ENCODE measurements around the gene ZC3H10.
"Not testable (repeated sequence)": the region's sequence is repeated elsewhere in the genome, so short reads cannot be mapped to it uniquely, and the experiment has no call there.

ZC3H10 gene

DNA sequence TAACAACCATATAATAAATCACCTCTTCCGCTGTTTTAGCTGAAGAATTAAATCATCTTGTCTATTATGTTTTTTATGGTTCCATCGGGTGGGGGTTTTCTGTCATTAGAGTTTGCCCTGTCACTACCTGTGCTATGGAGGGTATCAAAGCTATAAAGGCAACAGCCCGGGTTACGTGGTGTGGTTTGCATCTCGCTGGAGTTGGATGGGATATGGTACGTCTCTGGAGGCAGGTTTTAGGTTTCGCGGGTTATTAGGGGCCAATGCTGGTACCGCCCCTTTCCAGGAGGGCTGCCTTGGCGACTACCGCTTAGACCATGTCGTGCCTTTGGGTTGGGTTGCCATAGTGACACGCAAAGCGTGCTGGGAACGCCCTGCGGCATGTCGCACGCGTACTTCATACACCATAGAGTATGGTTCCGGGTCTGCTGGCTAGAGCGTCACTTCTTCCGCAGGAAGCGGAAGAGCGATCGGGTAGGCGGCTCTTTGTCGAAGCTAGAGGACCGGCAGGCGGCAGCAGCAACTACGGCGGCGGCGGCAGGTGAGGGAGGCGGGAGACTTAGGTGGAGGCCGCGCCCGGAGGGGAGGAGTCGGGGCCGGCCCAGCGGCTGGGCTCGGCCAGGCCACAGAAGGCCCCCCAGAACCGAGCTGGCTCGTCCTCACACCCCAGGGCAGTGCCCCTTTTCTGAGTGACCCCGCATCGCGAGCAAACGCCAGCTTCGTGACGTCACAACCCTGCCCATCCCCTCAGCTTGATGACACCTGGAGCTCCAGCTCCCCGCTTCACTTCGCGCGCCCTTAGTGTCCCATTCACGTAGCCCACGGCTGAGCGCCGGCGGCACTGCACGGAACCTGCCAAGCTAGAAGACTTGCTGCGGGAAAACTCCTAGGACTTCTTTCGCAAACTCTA, at the start of gene ZC3H10:
TSS of gene ZC3H10 (plus strand) at position 489 of the 910 bp plus-strand sequence. CDS start 2,297 bp downstream, outside the sequence.
- in situ Hi-C loops (cut with HindIII; ENCODE audit: low sequenced_read_pairs): loop anchor here (5.0 kb wide), 1 partner anchor 74 kb away; no protein-coding TSS in a partner anchor

DNA sequence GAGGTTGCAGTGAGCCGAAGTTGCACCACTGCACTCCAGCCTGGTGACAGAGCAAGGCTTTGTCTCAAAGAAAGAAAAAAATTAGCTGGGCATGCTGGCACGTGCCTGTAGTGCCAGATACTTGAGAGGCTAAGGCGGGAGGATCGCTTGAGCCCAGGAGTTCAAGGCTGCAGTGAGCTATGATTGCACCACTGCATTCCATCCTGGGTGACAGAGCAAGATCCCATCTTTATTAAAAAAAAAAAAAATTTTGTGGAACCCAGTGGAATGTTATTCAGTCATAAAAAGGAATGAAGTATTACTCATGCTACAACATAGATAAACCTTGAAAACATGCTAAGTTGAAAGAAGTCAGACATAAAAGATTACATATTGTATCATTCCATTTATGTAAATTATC, 46.4 kb upstream of the ZC3H10 start:
- in situ Hi-C loops (cut with HindIII; ENCODE audit: low sequenced_read_pairs): no loop called here

GRCh38 chr12:56074396-56074795, 43.7 kb upstream of the ZC3H10 start:
- in situ Hi-C loops (cut with HindIII; ENCODE audit: low sequenced_read_pairs): no loop called here

DNA sequence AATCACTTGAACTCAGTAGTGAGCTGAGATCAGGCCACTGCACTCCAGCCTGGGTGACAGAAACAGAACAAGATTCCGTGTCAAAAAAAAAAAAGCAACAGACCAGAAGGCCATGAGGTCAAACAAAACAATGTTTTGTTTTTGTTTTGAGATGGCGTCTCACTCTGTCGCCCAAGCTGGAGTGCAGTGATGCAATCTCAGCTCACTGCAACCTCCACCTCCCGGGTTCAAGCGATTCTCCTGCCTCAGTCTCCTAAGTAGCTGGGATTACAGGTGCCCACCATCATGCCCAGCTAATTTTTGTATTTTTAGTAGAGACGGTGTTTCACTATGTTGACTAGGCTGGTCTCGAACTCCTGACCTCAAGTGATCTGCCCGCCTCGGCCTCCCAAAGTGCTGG, 40.1 kb upstream of the ZC3H10 start:
- in situ Hi-C loops (cut with HindIII; ENCODE audit: low sequenced_read_pairs): not testable (repeated sequence)

DNA sequence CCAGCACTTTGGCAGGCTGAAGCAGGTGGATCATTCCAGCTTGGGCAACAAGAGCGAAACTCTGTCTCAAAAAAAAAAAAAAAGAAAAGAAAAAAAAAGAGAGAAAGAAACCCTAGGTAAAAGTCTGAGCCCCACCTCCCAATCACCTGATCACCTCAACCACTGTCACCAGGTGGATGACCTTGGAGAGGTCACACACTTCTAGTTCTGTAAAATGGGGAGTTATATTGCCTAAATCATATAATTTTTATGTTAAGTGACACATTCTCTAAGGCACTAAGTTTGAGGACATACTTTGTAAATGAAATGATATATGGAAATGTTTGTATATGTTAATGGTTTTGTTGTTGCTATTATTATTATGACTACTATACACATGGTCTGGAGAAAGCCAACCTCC, 39.6 kb upstream of the ZC3H10 start:
- in situ Hi-C loops (cut with HindIII; ENCODE audit: low sequenced_read_pairs): no loop called here

DNA sequence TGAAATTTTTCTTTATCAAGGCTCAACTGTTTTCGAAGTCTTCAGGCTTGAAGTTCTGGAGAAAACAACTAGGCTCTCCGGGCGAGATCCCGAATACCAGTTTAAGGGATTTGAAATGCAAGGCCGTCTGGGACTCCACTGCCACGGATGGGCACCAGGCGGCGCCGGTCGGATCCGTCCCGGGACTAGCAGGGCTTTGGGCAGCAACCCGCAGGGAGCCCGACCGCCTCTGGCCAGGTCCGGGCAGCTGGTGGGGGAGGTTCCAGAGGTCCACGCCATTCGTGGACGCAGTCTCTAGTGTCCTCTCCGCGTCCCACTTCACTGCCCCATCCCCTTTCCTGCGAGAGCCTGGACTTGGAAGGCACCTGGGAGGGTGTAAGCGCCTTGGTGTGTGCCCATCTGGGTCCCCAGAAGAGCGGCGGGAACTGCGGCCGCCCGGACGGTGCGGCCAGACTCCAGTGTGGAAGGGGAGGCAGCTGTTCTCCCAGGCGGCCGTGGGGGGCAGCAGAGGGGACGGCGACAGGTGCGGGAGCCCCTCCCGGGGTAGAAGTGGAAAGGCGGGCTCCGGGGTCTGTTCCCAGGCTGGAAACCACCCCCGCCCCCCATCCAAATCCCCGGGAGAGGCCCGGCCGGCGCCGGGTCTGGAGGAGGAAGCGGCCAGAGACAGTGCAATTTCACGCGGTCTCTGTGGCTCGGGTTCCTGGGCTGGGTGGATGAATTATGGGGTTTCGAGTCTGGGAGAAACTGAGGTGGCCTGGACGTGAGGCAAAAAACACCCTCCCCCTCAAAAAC, 38.9 kb upstream of the ZC3H10 start:
- in situ Hi-C loops (cut with HindIII; ENCODE audit: low sequenced_read_pairs): no loop called here

GRCh38 chr12:56079723-56080555, 38.1 kb upstream of the ZC3H10 start, which contains the start of gene ERBB3:
Gene ERBB3 (plus strand): TSS chr12:56080165. CDS start chr12:56080301, 136 bp downstream.
- in situ Hi-C loops (cut with HindIII; ENCODE audit: low sequenced_read_pairs): no loop called here

DNA sequence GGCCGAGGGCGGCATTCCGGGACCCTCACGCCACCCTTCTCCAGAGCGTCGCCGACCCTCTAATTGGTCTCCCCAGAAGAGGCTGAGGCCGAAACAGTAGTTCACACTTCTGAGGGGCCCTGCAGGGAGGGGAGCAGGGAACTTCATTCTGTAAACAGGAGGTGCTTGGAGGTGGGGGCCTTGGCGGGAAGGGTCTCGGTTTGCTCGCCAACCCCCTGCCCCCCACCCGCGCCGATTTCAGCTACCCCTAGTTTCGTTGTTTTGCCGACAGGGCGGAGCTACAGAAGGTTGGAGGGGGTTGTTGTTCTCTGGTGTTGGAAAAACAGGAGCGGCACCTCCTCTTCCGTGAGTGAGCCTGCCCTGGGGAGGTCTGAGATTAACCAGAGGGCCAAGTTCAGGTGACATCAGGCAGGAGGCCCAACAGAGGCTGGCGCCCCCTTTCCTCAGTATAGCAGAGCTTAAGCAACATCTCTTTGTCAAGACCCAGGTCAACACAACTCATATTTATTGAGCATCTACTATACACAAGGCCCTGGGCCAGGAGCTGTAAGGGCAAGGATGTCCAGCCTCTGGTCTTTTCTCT, 37.4 kb upstream of the ZC3H10 start:
- in situ Hi-C loops (cut with HindIII; ENCODE audit: low sequenced_read_pairs): no loop called here

GRCh38 chr12:56081393-56082347, 36.4 kb upstream of the ZC3H10 start:
- in situ Hi-C loops (cut with HindIII; ENCODE audit: low sequenced_read_pairs): no loop called here

DNA sequence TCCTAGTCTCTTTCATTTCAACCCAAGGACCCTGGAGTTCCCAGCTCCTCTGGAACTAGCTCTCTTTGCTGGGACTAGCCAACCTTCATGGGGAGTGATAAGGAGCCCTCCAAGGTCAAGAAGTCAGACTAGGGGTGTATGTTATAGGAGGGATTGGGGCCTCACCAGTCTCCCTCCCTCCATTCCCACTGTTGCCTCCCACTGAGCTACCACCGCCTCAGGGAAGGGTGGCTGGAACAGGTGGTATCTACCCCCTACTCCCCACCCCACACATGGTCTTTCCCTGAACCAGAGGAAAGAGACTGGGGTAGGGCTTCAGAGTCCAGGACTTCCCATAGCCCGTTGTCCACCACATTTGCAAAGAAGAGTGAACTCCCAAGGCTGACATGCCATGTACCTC, 35.7 kb upstream of the ZC3H10 start:
- in situ Hi-C loops (cut with HindIII; ENCODE audit: low sequenced_read_pairs): no loop called here

DNA sequence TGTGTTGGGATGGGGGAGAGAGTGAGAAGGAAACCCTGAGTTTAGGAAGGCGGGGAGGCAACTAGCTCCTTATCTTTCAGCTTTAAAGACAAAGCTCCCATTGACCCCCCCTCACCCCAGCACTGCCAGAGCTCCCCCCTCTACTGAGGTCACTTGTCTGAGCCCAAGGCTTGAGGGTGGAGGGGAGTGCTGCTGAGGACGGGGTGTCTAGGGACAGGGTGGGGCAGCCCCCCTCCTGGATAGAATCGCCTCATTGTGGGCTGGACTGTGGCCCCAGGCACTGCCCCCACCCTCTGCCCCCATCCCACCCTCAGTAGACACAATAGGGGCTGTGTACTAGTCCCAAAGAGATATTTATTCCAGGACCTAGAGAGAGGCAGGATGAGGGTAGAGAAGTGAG, 35.1 kb upstream of the ZC3H10 start:
- in situ Hi-C loops (cut with HindIII; ENCODE audit: low sequenced_read_pairs): no loop called here

DNA sequence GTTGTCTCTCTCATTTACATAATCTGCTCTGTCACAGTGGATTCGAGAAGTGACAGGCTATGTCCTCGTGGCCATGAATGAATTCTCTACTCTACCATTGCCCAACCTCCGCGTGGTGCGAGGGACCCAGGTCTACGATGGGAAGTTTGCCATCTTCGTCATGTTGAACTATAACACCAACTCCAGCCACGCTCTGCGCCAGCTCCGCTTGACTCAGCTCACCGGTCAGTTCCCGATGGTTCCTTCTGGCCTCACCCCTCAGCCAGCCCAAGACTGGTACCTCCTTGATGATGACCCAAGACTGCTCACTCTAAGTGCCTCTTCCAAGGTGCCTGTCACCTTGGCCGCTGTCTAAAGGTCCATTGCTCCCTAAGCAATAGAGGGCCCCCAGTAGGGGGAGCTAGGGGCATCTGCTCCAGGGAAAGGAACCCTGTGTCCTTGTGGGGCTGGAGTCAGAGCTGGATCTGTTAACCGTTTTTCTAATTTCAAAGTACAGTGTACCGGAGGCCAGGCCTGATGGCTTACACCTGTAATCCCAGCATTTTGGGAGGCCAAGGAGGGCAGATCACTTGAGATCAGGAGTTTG, 33.0 kb upstream of the ZC3H10 start:
- in situ Hi-C loops (cut with HindIII; ENCODE audit: low sequenced_read_pairs): no loop called here

DNA sequence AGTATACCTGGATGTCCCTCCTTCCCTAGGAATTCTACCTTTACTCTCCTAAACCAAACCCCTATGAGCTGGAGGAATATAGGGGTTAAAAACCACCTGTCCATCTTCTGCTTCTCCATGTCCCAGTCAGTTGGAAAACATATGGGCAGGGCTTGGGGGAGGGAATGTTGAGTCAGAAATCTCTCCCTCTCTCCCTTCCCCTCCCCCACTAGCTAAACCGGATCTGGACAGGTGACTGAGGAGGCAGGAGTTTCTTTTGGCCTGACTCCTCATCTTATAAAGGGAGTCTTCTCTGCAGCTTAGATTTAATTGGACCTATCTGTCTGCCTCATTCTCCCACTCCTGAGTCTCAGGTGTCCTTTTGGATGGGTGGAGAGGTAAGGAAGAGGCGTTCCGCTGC, 32.0 kb upstream of the ZC3H10 start:
- in situ Hi-C loops (cut with HindIII; ENCODE audit: low sequenced_read_pairs): no loop called here

DNA sequence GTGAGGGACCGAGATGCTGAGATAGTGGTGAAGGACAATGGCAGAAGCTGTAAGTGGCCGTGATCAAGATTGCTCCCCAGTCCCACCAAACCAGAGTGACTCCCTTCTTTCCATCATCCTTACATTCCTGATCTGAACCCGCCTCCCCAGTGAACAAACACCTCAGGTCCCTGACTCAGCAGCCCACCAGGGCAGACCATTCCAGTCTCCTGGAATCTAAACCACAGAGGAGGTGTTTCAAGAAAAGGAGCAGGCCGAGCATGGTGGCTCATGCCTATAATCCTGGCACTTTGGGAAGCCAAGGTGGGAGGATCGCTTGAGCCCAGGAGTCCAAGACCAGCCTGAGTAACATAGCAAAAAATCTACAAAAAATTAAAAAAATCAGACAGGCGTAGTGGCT, 31.5 kb upstream of the ZC3H10 start:
- in situ Hi-C loops (cut with HindIII; ENCODE audit: low sequenced_read_pairs): no loop called here

DNA sequence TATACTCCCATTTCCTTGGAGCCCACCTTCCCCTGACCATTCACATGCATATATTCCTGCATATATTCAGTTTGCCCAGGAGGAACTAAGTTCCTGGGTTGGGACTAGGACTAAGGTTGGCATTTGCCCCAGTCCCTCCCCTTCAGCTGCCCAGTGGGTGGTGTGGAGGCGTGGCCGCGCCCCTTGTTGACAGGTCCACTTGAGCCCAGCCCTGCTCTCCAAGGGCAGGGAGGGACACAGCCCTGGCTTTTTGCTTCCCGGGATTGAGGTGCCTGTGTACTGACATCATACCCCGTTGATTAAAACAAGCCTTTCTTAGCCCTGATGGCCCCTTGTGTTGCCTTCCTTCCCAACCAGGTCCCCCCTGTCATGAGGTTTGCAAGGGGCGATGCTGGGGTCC, 30.8 kb upstream of the ZC3H10 start:
- in situ Hi-C loops (cut with HindIII; ENCODE audit: low sequenced_read_pairs): no loop called here

DNA sequence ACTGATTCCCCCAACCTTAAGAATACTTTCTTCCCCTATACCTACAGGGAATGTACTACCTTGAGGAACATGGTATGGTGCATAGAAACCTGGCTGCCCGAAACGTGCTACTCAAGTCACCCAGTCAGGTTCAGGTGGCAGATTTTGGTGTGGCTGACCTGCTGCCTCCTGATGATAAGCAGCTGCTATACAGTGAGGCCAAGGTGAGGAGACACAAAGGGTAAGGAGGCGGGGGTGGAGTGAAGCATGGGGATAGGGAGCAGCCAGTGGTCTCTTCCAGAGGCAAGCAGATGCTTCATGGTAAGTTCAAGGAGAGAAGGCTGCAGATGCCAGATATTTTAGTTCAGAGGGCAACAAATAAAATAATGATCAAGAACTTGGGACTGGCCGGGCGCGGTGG, 20.3 kb upstream of the ZC3H10 start:
- in situ Hi-C loops (cut with HindIII; ENCODE audit: low sequenced_read_pairs): no loop called here

GRCh38 chr12:56098592-56098991, 19.5 kb upstream of the ZC3H10 start:
- in situ Hi-C loops (cut with HindIII; ENCODE audit: low sequenced_read_pairs): no loop called here

DNA sequence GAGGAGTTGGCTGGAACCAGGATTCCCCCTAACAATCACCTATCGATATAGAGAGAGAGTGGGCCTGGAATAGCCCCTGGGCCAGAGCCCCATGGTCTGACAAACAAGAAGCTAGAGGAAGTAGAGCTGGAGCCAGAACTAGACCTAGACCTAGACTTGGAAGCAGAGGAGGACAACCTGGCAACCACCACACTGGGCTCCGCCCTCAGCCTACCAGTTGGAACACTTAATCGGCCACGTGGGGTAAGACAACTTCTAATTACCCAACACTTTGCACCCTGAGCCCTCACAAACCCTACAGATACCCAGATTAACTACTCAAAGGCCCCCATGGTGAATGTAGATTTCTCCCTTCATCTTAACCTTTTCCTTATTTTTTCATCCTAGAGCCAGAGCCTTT, 18.3 kb upstream of the ZC3H10 start:
- in situ Hi-C loops (cut with HindIII; ENCODE audit: low sequenced_read_pairs): no loop called here

GRCh38 chr12:56101045-56101444, 17.0 kb upstream of the ZC3H10 start:
- in situ Hi-C loops (cut with HindIII; ENCODE audit: low sequenced_read_pairs): no loop called here
